Measurements from ENCODE around the gene UPF3A. TPM values are rescaled to one million over a fixed set of nuclear protein-coding genes. Genes with fewer than 3 reads are reported as not detected.

UPF3A gene
- total and polyA plus RNA-seq, 9 of the 15 experiments (the other 6 are each of a cell fraction or from before 2014, with no cell fraction given), result 15.6 to 76.5 (median 40.9) TPM

GRCh38 chr13:114319441-114319913, 38.1 kb downstream of the UPF3A start:
- 33% methylated on average over 2 of the region's 3 CpGs for WGBS (ENCODE audit: insufficient coverage, low coverage, missing lambda C conversion rate)
- Histone ChIP-seq H3K4me3 (no peak overlapping the region), H3K9me1 (ENCODE audit: control insufficient read depth, insufficient read depth, low read length) (peaks cover 3% of the 10 kb centered on the region), H3K36me3 (ENCODE audit: control insufficient read depth, insufficient read depth, low read length) (peaks cover 45% of the 10 kb centered on the region), H3K79me2 (ENCODE audit: control insufficient read depth, insufficient read depth, low read length) (peaks cover 83% of the 10 kb centered on the region), H3K27me3 (ENCODE audit: control insufficient read depth in 2 of 2, insufficient read depth in 2 of 2, low read length in 2 of 2) (no peaks in the 10 kb centered on the region), H3K27ac (ENCODE audit: extremely low read depth, low read depth, low read length) (peak overlapping the region; percentile 17; the same call in 2 of the 3 replicates), H4K20me1 (replicated peaks; ENCODE audit: control insufficient read depth, insufficient read depth, low read length) (peaks cover 12% of the 10 kb centered on the region; the same call in 1 of the 2 replicates), H3K9me3 (replicated peaks; ENCODE audit: control insufficient read depth, insufficient read depth, low read depth, low read length) (no peaks in the 10 kb centered on the region), H2AFZ (ENCODE audit: low read depth, low read length) (no peak overlapping the region), H3K4me2 (ENCODE audit: insufficient read depth, low read length) (peak overlapping the region; percentile 26), H3K4me1 (replicated peaks in 1 of 2; ENCODE audit: control insufficient read depth in 2 of 2, insufficient read depth in 2 of 2, low read length in 2 of 2) (peaks cover 22% of the 10 kb centered on the region in 2 experiments; a peak in 4 of 5 replicates), H3K9ac (ENCODE audit: insufficient read depth in 1 of 2, low read depth in 2 of 2, low read length in 2 of 2) (peak overlapping the region; percentile 26 to 42; a peak in 3 of 4 replicates)
- FAIRE-seq (no peak), DNase-seq (ENCODE audit: extremely low read depth in 1 of 4, low spot score in 3 of 4) (no peak), ATAC-seq (no peak)
- no peak for TF ChIP-seq MYC (IDR thresholded peaks at IDR 0.05; ENCODE audit: low read depth, low read length)
- no peak for TF ChIP-seq MYC (CRISPR knock-in tag; IDR thresholded peaks at IDR 0.05; ENCODE audit: borderline replicate concordance, low read depth)
- in situ Hi-C loops (cut with MboI) (no loop called here), intact Hi-C loops (cut with micrococcal nuclease) (no loop called here)
- POLR2A ChIA-PET, result interaction anchor here (0.9 to 1.0 kb wide), 2 partner anchors 9 to 17 kb away, joined by 3 read pairs; no protein-coding TSS in a partner anchor
- BruUV-seq (replicated peaks), result no TSS peak
- CTCF ChIA-PET (ENCODE audit: low intra/inter-chr PET ratio), result no interaction called here

GRCh38 chr13:114320065-114320464, 38.7 kb downstream of the UPF3A start:
- Histone ChIP-seq H3K9ac (ENCODE audit: insufficient read depth in 1 of 2, low read depth in 2 of 2, low read length in 2 of 2) (peak overlapping the region in 1 of 2 experiments; percentile 26; a peak in 2 of 4 replicates), H3K4me1 (replicated peaks in 1 of 2; ENCODE audit: control insufficient read depth in 2 of 2, insufficient read depth in 2 of 2, low read length in 2 of 2) (peaks cover 20 to 22% of the 10 kb centered on the region in 2 experiments; a peak in 4 of 5 replicates), H3K4me3 (no peak overlapping the region), H3K9me1 (ENCODE audit: control insufficient read depth, insufficient read depth, low read length) (peaks cover 5% of the 10 kb centered on the region), H3K36me3 (ENCODE audit: control insufficient read depth, insufficient read depth, low read length) (peaks cover 51% of the 10 kb centered on the region), H3K27me3 (ENCODE audit: control insufficient read depth in 2 of 2, insufficient read depth in 2 of 2, low read length in 2 of 2) (no peaks in the 10 kb centered on the region), H2AFZ (ENCODE audit: low read depth, low read length) (no peak overlapping the region), H3K4me2 (ENCODE audit: insufficient read depth, low read length) (peak overlapping the region; percentile 26), H3K79me2 (ENCODE audit: control insufficient read depth, insufficient read depth, low read length) (peaks cover 83% of the 10 kb centered on the region), H4K20me1 (replicated peaks; ENCODE audit: control insufficient read depth, insufficient read depth, low read length) (peaks cover 12% of the 10 kb centered on the region; the same call in 1 of the 2 replicates), H3K9me3 (replicated peaks; ENCODE audit: control insufficient read depth, insufficient read depth, low read depth, low read length) (no peaks in the 10 kb centered on the region), H3K27ac (ENCODE audit: extremely low read depth, low read depth, low read length) (peak overlapping the region; percentile 17; the same call in 1 of the 3 replicates)
- DNase-seq (ENCODE audit: extremely low read depth in 1 of 4, low spot score in 3 of 4) (peak in 2 of 4 experiments; percentile 50 to 70), FAIRE-seq (peak; percentile 89), ATAC-seq (peak; percentile 74)
- CTCF ChIA-PET (ENCODE audit: low intra/inter-chr PET ratio), result no interaction called here
- POLR2A ChIA-PET, result interaction anchor here (0.9 to 1.0 kb wide), 2 partner anchors 8 to 17 kb away, joined by 3 read pairs; no protein-coding TSS in a partner anchor
- intact Hi-C loops (cut with micrococcal nuclease) (no loop called here), in situ Hi-C loops (cut with MboI) (no loop called here)
- no TSS peak for BruUV-seq (replicated peaks)
- peak; percentile 41 for TF ChIP-seq MEIS2 (IDR thresholded peaks at IDR 0.05; ENCODE audit: partially characterized antibody)
- peak; percentile 61 for TF ChIP-seq ARID1B (IDR thresholded peaks at IDR 0.05)
- peak; percentile 64 for TF ChIP-seq DPF2 (IDR thresholded peaks at IDR 0.05)
- TF ChIP-seq GABPB2 (CRISPR knock-in tag; conservative IDR thresholded peaks at IDR 0.05), result no peak
- TF ChIP-seq ZBTB2 (IDR thresholded peaks at IDR 0.05), result 0 out of 2 replicates have a peak, but pooled peaks have one; percentile 26
- peak in 1 of 2 experiments; percentile 61; a peak in 1 of 4 replicates for TF ChIP-seq RCOR1 (IDR thresholded peaks at IDR 0.05; ENCODE audit: borderline replicate concordance in 1 of 2, low read depth in 2 of 2, low read length in 2 of 2)
- peak; percentile 47 to 54; a peak in 2 of 4 replicates for TF ChIP-seq KDM1A (IDR thresholded peaks at IDR 0.05)
- TF ChIP-seq SAP30 (IDR thresholded peaks at IDR 0.05; ENCODE audit: borderline replicate concordance, insufficient read depth, low read depth, low read length, poor library complexity, severe bottlenecking), result no peak
- TF ChIP-seq ZNF23 (CRISPR knock-in tag; IDR thresholded peaks at IDR 0.05), result no peak
- no peak for TF ChIP-seq TFAM (CRISPR knock-in tag; conservative IDR thresholded peaks at IDR 0.05)
- TF ChIP-seq TCF3 (CRISPR knock-in tag; IDR thresholded peaks at IDR 0.05), result peak; percentile 73
- TF ChIP-seq PKNOX1 (IDR thresholded peaks at IDR 0.05), result peak; percentile 24; the same call in 1 of the 2 replicates

All from K562 (cell line).